Fibroblast of skin of scalp (primary cell): ENCODE measurements around the gene COL20A1.

Experiments
- DNase-seq: peaks from one replicate; pipeline ENCODE4 v3.0.0-alpha.2; 2013

The COL20A1 gene

DNA sequence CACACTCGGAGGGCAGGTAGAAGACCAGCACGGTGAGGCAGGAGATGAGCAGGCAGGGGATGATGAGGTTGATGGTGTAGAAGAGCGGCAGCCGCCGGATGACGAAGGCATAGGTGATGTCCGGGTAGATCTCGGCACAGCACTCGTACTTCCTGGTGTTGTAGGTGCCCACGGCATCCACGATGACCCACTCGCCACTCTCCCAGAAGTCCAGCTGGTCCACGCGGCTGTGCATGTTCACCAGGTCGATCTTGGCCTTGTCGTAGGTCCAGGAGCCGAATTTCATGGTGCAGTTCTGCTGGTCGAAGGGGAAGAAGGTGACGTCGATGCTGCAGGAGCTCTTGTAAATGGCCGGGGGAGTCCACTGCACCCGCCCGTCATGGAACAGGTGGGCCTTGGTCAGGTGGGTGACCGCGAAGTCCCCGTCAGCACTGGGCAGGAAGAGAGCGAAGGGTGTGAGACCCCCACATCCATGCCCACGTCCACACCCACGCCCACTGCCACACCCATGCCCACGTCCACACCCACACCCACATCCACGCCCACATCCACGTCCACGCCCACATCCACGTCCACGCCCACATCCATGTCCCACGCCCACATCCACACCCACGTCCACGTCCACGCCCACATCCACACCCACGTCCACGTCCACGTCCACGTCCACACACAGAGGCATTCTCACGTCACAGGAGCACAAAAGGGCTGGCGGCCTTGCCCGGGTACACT is 57.8 kb downstream of the COL20A1 start:
- DNase-seq, result no peak

DNA sequence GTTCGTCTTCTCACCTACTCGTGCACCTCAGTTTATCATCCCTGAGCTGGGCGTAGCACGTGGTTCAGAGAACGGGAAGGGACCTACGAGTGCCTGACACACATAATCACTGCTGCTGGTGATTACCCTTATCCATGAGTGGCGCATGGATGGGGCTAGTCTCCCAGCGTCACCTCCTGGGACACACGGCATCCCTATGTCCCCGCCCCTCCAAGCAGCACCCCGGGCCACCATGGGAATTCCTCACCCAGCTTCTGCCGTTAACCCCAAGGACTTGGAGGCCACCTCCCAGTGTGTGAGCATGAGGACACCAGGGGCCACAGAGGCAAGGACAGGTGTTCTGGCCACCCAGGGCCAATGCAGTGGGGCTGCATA is 58.3 kb downstream of the COL20A1 start:
- no peak for DNase-seq

DNA sequence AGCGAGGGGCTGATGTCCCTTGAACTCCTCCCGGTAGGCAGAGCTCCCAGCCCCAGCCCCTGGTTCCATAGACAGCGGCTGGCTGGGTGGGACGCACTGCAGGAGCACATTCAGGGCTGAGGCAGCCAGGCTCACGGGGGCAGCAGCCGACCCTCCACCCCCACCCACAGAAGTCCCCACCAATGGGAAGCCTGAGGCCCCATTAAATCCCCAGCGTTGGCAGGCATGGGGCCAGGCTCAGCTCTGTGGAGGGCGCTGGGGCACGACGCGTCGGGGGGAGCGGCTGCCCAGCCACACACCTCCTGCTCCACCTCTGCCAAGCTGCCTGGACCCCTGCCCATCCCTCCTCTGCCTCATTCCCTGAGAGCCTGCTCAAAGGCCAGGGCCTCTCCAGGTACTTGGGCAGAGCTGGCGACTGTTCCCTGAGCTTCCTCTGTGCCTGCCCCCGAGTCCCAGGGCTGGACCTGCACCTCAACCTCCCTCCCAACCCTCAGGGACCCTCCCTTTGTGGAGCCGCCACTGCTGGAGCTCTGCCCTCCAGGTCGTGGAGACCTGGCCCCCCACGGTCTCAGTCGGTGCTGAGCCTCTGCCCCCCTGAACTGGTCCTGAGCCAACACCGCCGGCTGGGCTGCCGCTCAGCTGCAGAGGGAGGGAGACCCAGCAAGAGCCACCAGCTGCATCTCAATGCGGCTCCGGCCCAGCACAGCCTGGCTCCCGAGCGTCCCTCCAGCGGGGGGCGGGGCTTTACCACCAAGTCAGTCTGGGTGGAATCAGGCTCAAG is 59.0 kb downstream of the COL20A1 start:
- no peak for DNase-seq

DNA sequence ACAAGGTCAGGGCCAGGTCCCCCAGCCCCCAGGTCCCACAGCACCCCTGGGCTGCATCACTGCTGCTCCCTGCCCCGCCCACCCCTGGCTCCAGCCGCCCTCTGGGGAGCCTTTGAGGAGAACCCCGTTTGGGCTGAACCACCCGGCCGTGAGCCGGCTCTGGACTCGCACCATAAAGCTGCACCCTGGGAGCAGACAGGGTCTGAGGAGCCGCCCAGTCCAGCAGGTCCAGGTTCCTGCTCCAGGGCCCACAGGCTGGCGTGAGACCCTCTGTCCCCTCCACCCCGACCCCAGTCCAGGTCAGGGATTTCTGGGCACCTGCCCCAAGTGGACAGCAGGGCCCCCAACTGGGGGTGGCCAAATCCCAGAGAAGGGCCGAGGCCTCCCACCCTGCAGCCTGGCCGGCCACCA is 59.8 kb downstream of the COL20A1 start:
- no peak for DNase-seq

DNA sequence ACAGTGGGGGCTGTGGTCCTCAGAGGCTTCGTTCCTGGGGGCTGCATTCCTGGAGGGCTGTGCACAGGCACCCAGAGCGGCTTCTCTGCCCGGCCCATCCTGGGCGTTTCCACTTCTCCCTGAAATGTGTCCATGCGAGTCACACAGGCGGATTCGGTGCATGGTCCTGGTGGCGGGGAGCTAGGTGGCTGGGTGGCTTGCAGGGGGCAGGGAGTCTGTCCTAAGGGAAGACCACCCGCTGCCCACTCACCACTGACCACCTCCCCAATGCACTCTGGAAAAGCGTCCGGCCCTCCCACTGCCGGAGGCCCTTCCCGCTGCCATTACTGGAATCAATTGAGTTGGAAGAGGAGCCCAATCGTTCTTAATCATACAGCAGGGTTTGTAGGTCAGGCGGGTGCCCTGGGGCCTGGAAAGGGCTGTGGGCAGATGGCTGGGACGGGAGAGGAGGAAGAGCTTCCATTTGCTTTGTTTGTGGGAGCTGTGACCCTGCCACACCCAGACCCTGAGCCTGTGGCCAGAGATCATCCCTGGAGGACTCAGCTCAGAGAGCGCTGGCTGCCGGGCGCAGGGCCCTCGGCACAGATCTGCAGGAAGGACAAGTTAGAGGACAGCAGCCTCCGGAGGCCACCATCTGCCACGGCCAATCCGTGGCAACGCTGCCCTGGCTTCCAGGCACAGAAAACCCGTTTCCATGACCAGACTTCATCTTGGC is 61.8 kb downstream of the COL20A1 start:
- DNase-seq, result no peak

- DNase-seq, result no peak
These were observed 62.9 kb downstream of the COL20A1 start for GRCh38 chr20:63355781-63356295.

- no peak for DNase-seq
These were observed 63.5 kb downstream of the COL20A1 start for GRCh38 chr20:63356511-63356910.

DNA sequence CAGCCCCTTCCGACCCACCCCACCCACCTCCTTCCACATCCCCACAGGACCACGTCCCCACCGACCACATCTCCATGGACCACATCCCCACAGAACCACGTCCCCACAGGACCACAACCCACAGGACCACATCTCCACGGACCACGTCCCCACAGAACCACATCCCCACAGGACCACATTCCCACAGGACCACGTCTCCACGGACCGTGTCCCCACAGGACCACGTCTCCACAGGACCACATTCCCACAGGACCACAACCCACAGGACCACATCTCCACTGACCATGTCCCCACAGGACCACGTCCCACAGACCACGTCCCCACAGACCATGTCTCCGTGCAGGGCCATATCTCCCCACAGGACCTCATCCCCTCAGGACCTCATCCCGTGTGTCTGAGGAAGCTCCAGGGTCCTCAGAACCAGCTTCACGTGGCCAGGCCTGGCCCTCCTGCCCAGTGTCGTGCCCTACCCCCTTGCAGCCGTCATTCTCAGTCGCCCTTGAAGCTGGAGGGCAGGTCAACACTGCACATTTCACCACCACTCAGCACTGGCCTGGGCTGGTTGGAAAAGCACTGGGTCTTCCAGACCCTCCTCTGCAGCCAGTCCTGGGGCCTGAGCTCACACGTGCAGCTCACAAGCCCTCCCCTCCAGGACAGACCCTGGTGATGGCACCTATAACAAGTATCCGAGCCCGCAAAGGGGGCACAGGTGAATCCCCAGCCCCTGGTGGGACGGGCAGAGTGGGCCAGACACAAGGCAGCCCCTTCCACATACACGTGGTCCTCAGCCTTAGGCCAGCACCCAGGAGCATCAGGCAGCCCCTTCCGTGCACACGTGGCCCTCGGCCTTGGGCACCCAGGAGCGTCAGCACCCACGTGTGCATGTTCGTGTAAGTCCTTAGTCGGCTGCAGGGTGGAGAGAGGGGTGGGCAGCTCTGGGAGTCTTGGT is 64.2 kb downstream of the COL20A1 start:
- DNase-seq, result no peak

GRCh38 chr20:63357921-63358905 is 65.2 kb downstream of the COL20A1 start:
- DNase-seq, result no peak

GRCh38 chr20:63359164-63359934 is 66.4 kb downstream of the COL20A1 start:
- no peak for DNase-seq

DNA sequence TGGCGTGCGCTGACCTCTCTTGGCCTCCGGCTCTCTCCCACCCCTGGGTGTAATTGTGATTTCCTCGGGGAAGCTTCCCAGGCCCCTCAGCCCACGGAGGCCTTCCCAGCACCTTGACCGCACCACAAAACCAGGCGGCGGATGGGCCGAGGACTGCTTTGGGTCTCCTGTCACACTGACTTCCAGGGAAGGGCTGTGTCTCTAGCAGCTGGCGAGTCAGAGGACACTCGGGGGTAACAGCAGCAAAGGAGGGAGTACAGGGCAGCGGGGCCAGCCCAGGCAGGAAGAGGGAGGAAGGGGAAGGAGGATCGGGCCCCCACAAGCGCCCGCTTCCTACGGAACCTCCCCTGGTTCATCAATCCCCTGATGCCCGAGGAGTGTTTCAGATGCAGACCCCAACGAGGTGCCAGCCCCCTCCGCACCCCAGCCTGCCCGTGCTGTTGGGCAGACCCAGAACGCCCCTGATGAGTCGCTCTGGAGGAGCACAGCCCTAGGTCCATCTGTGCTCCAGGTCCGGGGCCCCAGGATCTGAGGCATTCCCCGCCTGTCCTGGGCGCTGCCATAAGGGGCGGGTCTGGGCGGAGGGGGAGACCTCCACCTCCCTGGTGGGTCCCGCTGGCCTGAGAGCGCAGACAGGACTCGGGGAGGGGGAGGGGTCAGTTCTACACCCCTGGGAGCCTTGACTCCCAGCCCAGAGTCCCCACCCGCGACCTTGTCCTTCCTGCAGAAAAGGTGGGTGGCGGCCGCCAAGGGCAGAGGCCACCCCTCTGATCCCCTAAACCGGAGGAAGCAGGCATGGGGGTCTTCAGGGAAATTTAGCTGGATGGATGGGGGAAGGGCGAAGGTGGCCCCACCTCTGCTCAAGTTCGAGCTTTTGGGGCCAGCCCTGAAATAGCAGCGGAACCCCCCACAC is 67.2 kb downstream of the COL20A1 start:
- no peak for DNase-seq

- no peak for DNase-seq
These were observed 68.0 kb downstream of the COL20A1 start, which contains the start of gene CHRNA4 for GRCh38 chr20:63360850-63361518. Gene CHRNA4, minus strand, starts transcription at chr20:63361349. Its CDS starts 184 bp downstream, at chr20:63361165.

GRCh38 chr20:63361519-63362435 is 68.8 kb downstream of the COL20A1 start:
- DNase-seq, result no peak

DNA sequence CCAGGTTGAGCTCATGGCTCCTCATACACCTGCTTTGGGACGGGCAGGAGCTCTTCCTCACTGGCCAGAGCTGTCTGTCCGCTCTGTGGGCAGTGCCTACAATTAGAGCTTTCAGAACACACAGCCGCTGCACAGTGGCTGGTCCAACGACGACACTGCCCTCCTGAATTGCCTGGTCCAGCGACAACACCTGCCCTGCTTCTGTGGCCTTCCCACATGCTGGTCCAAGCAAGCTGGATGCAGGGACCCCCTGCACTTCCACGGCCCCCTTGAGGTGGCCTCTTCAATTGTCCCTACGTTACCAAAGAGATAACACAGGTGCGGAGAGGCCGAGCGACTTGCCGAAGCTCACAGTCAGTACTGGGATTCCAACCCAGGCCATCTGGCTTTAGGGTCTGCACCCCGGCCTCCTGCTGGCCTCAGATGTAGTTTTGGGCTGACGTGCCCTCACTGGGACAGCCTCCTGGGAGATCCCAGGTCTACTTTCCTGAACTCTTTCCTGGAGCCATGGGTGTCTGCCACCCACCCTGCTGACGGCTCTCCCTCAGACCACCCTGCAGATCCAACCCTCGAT is 69.5 kb downstream of the COL20A1 start:
- DNase-seq, result no peak

GRCh38 chr20:63363013-63363957 is 70.3 kb downstream of the COL20A1 start:
- DNase-seq, result no peak
